B cell (primary cell): ENCODE data around the gene PLCL1. TPM values are rescaled to one million over a fixed set of nuclear protein-coding genes. Genes with fewer than 3 reads are reported as not detected.
"Not testable (repeated sequence)": the region's sequence is repeated elsewhere in the genome, so short reads cannot be mapped to it uniquely, and the experiment has no call there.

Experiments
- ATAC-seq: fragments of 200-7000 bp; cut with Tn5 transposase; one replicate; pipeline ENCODE4 v1.10.0; 2021; ENCODE audit warnings: low read depth, mild to moderate bottlenecking, moderate number of reproducible peaks, moderate library complexity
- CTCF ChIA-PET: fragments of 350-600 bp; sonication (Branson Sonifier 250); formaldehyde crosslinking; loops from one replicate; lab custom pipeline; 2021; ENCODE audit warnings: antibody characterized with exemption, inconsistent platforms; lab: Charles Lee
- POLR2A ChIA-PET: fragments of 350-600 bp; sonication (Branson Sonifier 250); formaldehyde crosslinking; loops from one replicate; lab custom pipeline; 2021; ENCODE audit warnings: antibody characterized with exemption; lab: Charles Lee
- DNase-seq: peaks from one replicate; pipeline ENCODE4 v3.0.0; 2013
- H2AFZ ChIP-seq: 2 replicates; pipeline ENCODE4 v1.6.1; 2012; ENCODE audit warnings: mild to moderate bottlenecking, low read depth, low read length; ENCODE audit not compliant: insufficient read depth, poor library complexity, severe bottlenecking
- H3K27ac ChIP-seq, 2 donors: 1 replicate in 1 of 2; 2 replicates in 1 of 2; pipeline ENCODE4 v1.5.1; 2012 to 2013; ENCODE audit warnings: low read length in 2 of 2, mild to moderate bottlenecking in 2 of 2, moderate library complexity in 1 of 2
- H3K27me3 ChIP-seq, 4 experiments: fragments of 200-600 bp in 1 of 4; sonication (generic) in 1 of 4; replicated peaks in 1 of 4; 1 replicate in 2 of 4; 2 replicates in 2 of 4; pipeline versions ENCODE4 v1.6.1 to v1.7.0; 2013 to 2016; ENCODE audit warnings: low read length in 3 of 4, mild to moderate bottlenecking in 2 of 4, mixed read lengths in 1 of 4, moderate library complexity in 1 of 4; ENCODE audit not compliant: insufficient read depth in 4 of 4, control insufficient read depth in 3 of 4; ENCODE audit errors: control extremely low read depth in 1 of 4
- H3K36me3 ChIP-seq, 2 experiments: replicated peaks in 1 of 2; 1 replicate in 1 of 2; 2 replicates in 1 of 2; pipeline versions ENCODE4 v1.6.1 to v1.7.1; 2013; ENCODE audit warnings: low read length in 1 of 2; ENCODE audit not compliant: insufficient read depth in 2 of 2, control insufficient read depth in 1 of 2; ENCODE audit errors: control extremely low read depth in 1 of 2, extremely low read depth in 1 of 2
- H3K4me1 ChIP-seq, 2 donors: fragments of 200-600 bp in 1 of 2; sonication (generic) in 1 of 2; 1 replicate in 1 of 2; 2 replicates in 1 of 2; pipeline versions ENCODE4 v1.5.1 to v1.6.1; 2013 to 2017; ENCODE audit warnings: low read length in 2 of 2; ENCODE audit not compliant: control insufficient read depth in 2 of 2, insufficient read depth in 2 of 2
- H3K4me2 ChIP-seq: replicated peaks from 2 replicates; pipeline ENCODE3; 2012; ENCODE audit warnings: mild to moderate bottlenecking, low read depth, low read length; ENCODE audit not compliant: poor library complexity, severe bottlenecking
- H3K4me3 ChIP-seq, 5 experiments: fragments of 200-600 bp in 1 of 5; sonication (generic) in 1 of 5; 1 replicate in 3 of 5; 2 replicates in 2 of 5; pipeline versions ENCODE4 v1.5.1 to v1.7.0; 2011 to 2016; ENCODE audit warnings: low read length in 4 of 5, mild to moderate bottlenecking in 4 of 5, low read depth in 2 of 5, control low read depth in 1 of 5, moderate library complexity in 1 of 5; ENCODE audit not compliant: insufficient read depth in 1 of 5; ENCODE audit errors: control extremely low read depth in 1 of 5, extremely low read depth in 1 of 5
- H3K79me2 ChIP-seq: fragments of 200-600 bp; sonication (generic); one replicate; pipeline ENCODE4 v1.6.0; 2016; ENCODE audit warnings: low read length; ENCODE audit not compliant: control insufficient read depth, insufficient read depth
- H3K9ac ChIP-seq: fragments of 200-600 bp; sonication (generic); 2 replicates; pipeline ENCODE4 v1.6.1; 2017; ENCODE audit warnings: mild to moderate bottlenecking, low read length, moderate library complexity
- H3K9me3 ChIP-seq, 3 donors: one replicate each; pipeline versions ENCODE4 v1.6.1 to v1.7.1; 2013; ENCODE audit warnings: low read length in 2 of 3; ENCODE audit not compliant: control insufficient read depth in 2 of 3, insufficient read depth in 1 of 3; ENCODE audit errors: control extremely low read depth in 1 of 3
- H4K20me1 ChIP-seq: 2 replicates; pipeline ENCODE4 v1.6.0; 2012; ENCODE audit warnings: mild to moderate bottlenecking, low read length; ENCODE audit not compliant: insufficient read depth, control insufficient read depth, poor library complexity, severe bottlenecking
- H3K27ac Mint-ChIP-seq: one replicate; pipeline ENCODE4 v1.8.0; 2021; ENCODE audit warnings: mixed read lengths
- H3K27me3 Mint-ChIP-seq: one replicate; pipeline ENCODE4 v1.8.0; 2021; ENCODE audit warnings: mixed read lengths
- H3K4me1 Mint-ChIP-seq: one replicate; pipeline ENCODE4 v1.8.0; 2021; ENCODE audit warnings: mixed read lengths
- H3K4me3 Mint-ChIP-seq: one replicate; pipeline ENCODE4 v1.8.0; 2021; ENCODE audit warnings: mixed read lengths
- H3K9me3 Mint-ChIP-seq: one replicate; pipeline ENCODE4 v1.8.0; 2022; ENCODE audit warnings: mixed read lengths; ENCODE audit not compliant: insufficient read depth
- CTCF ChIP-seq: fragments of 200-600 bp; IDR thresholded peaks from one replicate; pipeline ENCODE4 v1.8.0; 2022; ENCODE audit warnings: antibody characterized with exemption, mild to moderate bottlenecking
- EZH2 ChIP-seq: IDR thresholded peaks from 2 replicates; pipeline ENCODE4 v1.6.1; 2012; ENCODE audit warnings: borderline replicate concordance, low read depth, mild to moderate bottlenecking, moderate library complexity, low read length; ENCODE audit not compliant: insufficient read depth, poor library complexity, severe bottlenecking
- WGBS: methylation state at CpG from one replicate; pipeline ENCODE4 v1.1.5; 2013; ENCODE audit warnings: missing lambda C conversion rate; ENCODE audit not compliant: insufficient coverage; 5-methylcytosine and 5-hydroxymethylcytosine counted together
- intact Hi-C: fragments of 100-400 bp; cut with micrococcal nuclease; formaldehyde crosslinking; loops from one replicate; pipeline ENCODE4 v1.10.0; 2022
- polyA plus RNA-seq: library from polyadenylated mRNA; depleted of rRNA; stranded (reverse); fragments of >200 nt; gene quantifications from 2 replicates; pipeline ENCODE4 v1.2.3, GENCODE V29; 2012
- total RNA-seq, 2 donors: library from RNA; stranded (reverse); fragments of 120-200 nt in 1 of 2; gene quantifications; 1 replicate in 1 of 2; 2 replicates in 1 of 2; pipeline versions ENCODE4 v1.2.3 to v1.2.4, GENCODE V29; 2013 to 2022

The PLCL1 gene
- total and polyA plus RNA-seq, 2 donors (not counting 1 experiment from before 2014, with no cell fraction given) = 0.07 to 0.25 TPM

- Histone ChIP-seq H3K27me3 (no peaks in the 10 kb centered on the region), H3K4me2 (no peak overlapping the region), H2AFZ (no peak overlapping the region), H3K36me3 (no peaks in the 10 kb centered on the region), H3K9me3 (no peaks in the 10 kb centered on the region), H3K79me2 (no peaks in the 10 kb centered on the region), H3K4me3 (no peak overlapping the region), H3K9ac (no peak overlapping the region), H4K20me1 (no peaks in the 10 kb centered on the region), H3K27ac (no peak overlapping the region), H3K4me1 (no peaks in the 10 kb centered on the region)
- Mint-ChIP-seq H3K27ac (no peak overlapping the region), H3K9me3 (no peaks in the 10 kb centered on the region), H3K4me1 (no peaks in the 10 kb centered on the region), H3K4me3 (no peak overlapping the region), H3K27me3 (peaks cover 24% of the 10 kb centered on the region)
- ATAC-seq (no peak), DNase-seq (no peak)
- intact Hi-C loops = no loop called here
- no CpG with 5 or more reads among the region's 2 CpGs for WGBS
- TF ChIP-seq CTCF (no peak), EZH2 (no peak)
- POLR2A ChIA-PET = no interaction called here
- CTCF ChIA-PET = no interaction called here
Measured at GRCh38 chr2:197827618-197828017, 23.2 kb downstream of the PLCL1 start.

GRCh38 chr2:197828464-197829135 is 24.2 kb downstream of the PLCL1 start:
- Histone ChIP-seq H3K4me2 (no peak overlapping the region), H3K9me3 (no peaks in the 10 kb centered on the region), H3K27me3 (no peaks in the 10 kb centered on the region), H3K36me3 (no peaks in the 10 kb centered on the region), H2AFZ (no peak overlapping the region), H3K4me3 (no peak overlapping the region), H3K9ac (no peak overlapping the region), H3K27ac (no peak overlapping the region), H3K4me1 (no peaks in the 10 kb centered on the region), H3K79me2 (no peaks in the 10 kb centered on the region), H4K20me1 (no peaks in the 10 kb centered on the region)
- Mint-ChIP-seq H3K4me1 (no peaks in the 10 kb centered on the region), H3K27me3 (peaks cover 19% of the 10 kb centered on the region), H3K9me3 (no peaks in the 10 kb centered on the region), H3K4me3 (no peak overlapping the region), H3K27ac (no peak overlapping the region)
- intact Hi-C loops = no loop called here
- WGBS = no CpG with 5 or more reads among the region's 1 CpG
- DNase-seq (no peak), ATAC-seq (no peak)
- ChIA-PET CTCF (no interaction called here), POLR2A (no interaction called here)
- TF ChIP-seq EZH2 = no peak
- TF ChIP-seq CTCF = no peak

- H3K9me3 ChIP-seq, H3K4me1 ChIP-seq, H3K4me3 Mint-ChIP-seq, H3K4me3 ChIP-seq, ATAC-seq, H3K27ac ChIP-seq, H3K9me3 Mint-ChIP-seq, H3K36me3 ChIP-seq, H3K27me3 Mint-ChIP-seq, H3K27me3 ChIP-seq, H3K4me2 ChIP-seq, POLR2A ChIA-PET, CTCF ChIA-PET, H3K27ac Mint-ChIP-seq, H3K9ac ChIP-seq, H3K79me2 ChIP-seq, H4K20me1 ChIP-seq, DNase-seq, intact Hi-C loops, H2AFZ ChIP-seq: not testable (repeated sequence)
- WGBS = no CpG with 5 or more reads among the region's 2 CpGs
- peaks cover 12% of the 10 kb centered on the region for H3K4me1 Mint-ChIP-seq
Measured at GRCh38 chr2:197834771-197835170, 30.4 kb downstream of the PLCL1 start.
